Measurements from ENCODE around the gene SIN3A.

GRCh38 chr15:75364881-75365280 is 86.6 kb downstream of the SIN3A start:
- TF ChIP-seq, protein P1, sequence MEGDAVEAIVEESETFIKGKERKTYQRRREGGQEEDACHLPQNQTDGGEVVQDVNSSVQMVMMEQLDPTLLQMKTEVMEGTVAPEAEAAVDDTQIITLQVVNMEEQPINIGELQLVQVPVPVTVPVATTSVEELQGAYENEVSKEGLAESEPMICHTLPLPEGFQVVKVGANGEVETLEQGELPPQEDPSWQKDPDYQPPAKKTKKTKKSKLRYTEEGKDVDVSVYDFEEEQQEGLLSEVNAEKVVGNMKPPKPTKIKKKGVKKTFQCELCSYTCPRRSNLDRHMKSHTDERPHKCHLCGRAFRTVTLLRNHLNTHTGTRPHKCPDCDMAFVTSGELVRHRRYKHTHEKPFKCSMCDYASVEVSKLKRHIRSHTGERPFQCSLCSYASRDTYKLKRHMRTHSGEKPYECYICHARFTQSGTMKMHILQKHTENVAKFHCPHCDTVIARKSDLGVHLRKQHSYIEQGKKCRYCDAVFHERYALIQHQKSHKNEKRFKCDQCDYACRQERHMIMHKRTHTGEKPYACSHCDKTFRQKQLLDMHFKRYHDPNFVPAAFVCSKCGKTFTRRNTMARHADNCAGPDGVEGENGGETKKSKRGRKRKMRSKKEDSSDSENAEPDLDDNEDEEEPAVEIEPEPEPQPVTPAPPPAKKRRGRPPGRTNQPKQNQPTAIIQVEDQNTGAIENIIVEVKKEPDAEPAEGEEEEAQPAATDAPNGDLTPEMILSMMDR (IDR thresholded peaks at IDR 0.05; ENCODE audit: low read depth, low read length, poor library complexity, severe bottlenecking) = no peak
- no peak for TF ChIP-seq EZH2phosphoT487 (IDR thresholded peaks at IDR 0.05; ENCODE audit: borderline replicate concordance, low read length)
